GM18951 (cell line): ENCODE results near the gene TP53.

Experiments used
- POLR2A ChIP-seq: IDR thresholded peaks from 4 replicates; pipeline ENCODE4 v1.6.1; 2011; ENCODE audit warnings: mild to moderate bottlenecking; ENCODE audit not compliant: insufficient read length, insufficient read depth; ENCODE audit errors: extremely low read depth
- in situ Hi-C: fragments of 300-500 bp; cut with MboI; formaldehyde crosslinking; loops from one replicate; pipeline ENCODE4 v1.12.0; 2022; ENCODE audit warnings: low sequenced_read_pairs, mixed read lengths, inconsistent platforms; ENCODE audit not compliant: unreplicated experiment

Gene TP53

GRCh38 chr17:7713782-7714181 is 26.5 kb upstream of the TP53 start:
- TF ChIP-seq POLR2A, result no peak
- in situ Hi-C loops, result no loop called here

- in situ Hi-C loops, result no loop called here
- no peak for TF ChIP-seq POLR2A
Measured at GRCh38 chr17:7712111-7712771, 25.0 kb upstream of the TP53 start.

- in situ Hi-C loops, result no loop called here
- TF ChIP-seq POLR2A, result no peak
Measured at GRCh38 chr17:7711051-7711755, 23.9 kb upstream of the TP53 start.

- in situ Hi-C loops, result no loop called here
- TF ChIP-seq POLR2A, result no peak
Measured at GRCh38 chr17:7710301-7710700, 23.0 kb upstream of the TP53 start.

- in situ Hi-C loops, result no loop called here
- no peak for TF ChIP-seq POLR2A
Measured at GRCh38 chr17:7709031-7709430, 21.7 kb upstream of the TP53 start.

GRCh38 chr17:7707858-7708750 is 20.8 kb upstream of the TP53 start:
- TF ChIP-seq POLR2A, result no peak
- in situ Hi-C loops, result no loop called here

GRCh38 chr17:7707446-7707845 is 20.2 kb upstream of the TP53 start:
- TF ChIP-seq POLR2A, result no peak
- in situ Hi-C loops, result no loop called here

- in situ Hi-C loops, result no loop called here
Measured at GRCh38 chr17:7706631-7707354, 19.5 kb upstream of the TP53 start.

GRCh38 chr17:7705269-7706255 is 18.3 kb upstream of the TP53 start:
- in situ Hi-C loops, result no loop called here
- no peak for TF ChIP-seq POLR2A

More at GRCh38 chr17:7706631-7707354, 19.5 kb upstream of the TP53 start:
- TF ChIP-seq POLR2A, result no peak

GRCh38 chr17:7704601-7705268 is 17.4 kb upstream of the TP53 start, which contains the start of gene EFNB3:
Gene EFNB3 (plus strand): TSS chr17:7705202. CDS start chr17:7705599, 397 bp downstream.
- no peak for TF ChIP-seq POLR2A
- in situ Hi-C loops, result no loop called here
